Measurements from ENCODE around the gene TMTC2. TPM values are rescaled to one million over a fixed set of nuclear protein-coding genes. Genes with fewer than 3 reads are reported as not detected.
"Not testable (repeated sequence)": the region's sequence is repeated elsewhere in the genome, so short reads cannot be mapped to it uniquely, and the experiment has no call there.

The TMTC2 gene
- total RNA-seq, 1 experiment from 2014 or later: 1.2 TPM

DNA sequence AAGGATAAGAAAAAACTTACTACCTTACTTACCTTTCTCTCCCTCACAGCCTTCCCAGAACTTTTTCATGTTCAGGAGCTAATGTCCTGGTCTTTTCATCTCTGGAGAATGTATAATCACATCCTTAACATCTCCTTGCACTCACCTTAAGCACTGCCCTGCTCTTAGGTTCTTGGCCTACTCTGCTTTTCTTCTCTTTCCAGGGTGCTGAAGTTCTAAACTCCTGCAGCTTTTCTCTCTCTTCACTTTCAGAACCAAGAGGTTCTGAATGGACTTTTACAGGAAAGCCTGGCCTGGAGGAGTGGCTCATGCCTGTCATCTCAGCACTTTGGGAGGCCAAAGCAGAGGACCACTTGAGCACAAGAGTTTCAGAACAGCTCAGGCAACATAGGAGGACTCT lies 101.9 kb downstream of the TMTC2 start:
- DNase-seq (ENCODE audit: low read depth): no peak

DNA sequence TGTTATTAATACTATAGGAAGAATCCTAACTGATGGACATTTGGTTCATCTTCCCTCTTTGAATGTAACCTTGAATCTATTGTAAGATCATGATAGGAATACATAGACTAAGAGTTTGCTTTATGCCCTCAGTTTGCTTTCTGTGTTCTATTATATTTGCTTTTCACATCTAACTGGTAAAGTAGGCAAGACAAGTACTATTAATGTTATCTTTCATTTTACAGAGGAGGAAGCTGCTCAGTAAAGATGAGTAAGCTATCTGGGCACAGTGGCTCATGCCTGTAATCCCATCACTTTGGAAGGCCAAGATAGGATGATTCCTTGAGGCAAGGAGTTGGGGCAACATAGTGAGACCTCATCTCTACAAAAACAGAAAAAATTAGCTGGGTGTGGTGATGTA lies 103.0 kb downstream of the TMTC2 start:
- no peak for DNase-seq (ENCODE audit: low read depth)

DNA sequence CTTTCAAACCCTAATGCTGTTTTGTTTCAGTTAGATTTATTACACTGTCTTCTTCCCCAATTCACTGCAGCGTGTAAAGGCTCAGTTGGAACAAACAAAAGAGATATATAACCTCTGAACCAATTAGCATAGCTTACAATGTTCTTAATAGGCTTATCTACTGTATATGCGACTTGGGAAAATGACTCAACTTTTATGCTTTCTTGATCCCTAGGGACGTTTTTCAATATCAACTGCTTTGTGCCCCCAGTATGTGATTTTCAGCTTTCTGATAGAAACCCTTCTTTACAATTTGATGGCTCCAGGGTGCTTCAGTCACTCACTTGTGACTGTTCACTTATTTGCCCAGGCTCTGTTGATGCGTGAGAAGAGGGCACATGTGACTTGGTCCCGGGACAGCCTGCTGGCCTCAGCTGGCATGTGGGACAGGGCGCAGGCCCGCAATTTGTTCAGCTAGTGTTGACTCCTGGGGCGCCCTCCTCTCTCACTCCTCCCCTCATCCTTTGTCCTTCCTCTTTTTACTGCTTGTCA lies 107.1 kb downstream of the TMTC2 start:
- no peak for DNase-seq (ENCODE audit: low read depth)

DNA sequence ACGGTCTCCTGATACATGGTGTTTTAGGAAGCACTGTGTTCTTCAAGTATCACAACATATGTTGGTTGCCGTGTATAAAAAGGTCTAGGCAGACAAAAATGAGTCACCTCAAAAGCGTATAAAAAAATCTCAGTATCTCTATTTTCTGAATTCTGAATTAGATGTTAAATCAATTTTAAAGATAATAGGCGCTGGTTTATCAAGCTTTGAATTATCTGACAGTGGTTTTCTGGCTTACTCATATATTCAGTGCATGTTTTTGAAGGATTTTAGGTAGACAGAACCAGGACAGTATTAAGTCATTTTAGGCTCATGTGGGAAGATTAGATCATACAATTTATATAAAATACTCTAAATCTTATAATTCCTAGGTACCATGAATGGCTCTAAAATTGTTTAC lies 110.8 kb downstream of the TMTC2 start:
- no peak for DNase-seq (ENCODE audit: low read depth)

DNA sequence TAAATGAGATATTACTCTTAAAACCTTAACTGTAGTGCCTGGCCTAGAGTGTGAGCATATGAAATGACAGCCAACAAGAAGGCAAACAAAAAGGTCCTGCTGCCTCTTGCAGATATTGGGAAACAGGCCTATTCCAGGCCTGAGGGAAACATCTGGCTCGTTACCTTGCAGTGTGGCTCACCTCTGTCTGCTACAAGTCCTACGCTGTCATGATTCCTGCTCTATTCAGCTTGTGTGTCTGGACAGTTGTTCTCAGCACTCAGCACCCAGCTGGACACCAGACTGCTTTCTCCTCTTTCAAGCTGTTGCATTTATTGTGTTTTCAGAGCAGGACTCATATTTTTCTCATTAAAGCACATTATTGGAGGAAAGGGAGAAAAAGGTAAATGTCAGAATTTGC lies 113.5 kb downstream of the TMTC2 start:
- no peak for DNase-seq (ENCODE audit: low read depth)

DNA sequence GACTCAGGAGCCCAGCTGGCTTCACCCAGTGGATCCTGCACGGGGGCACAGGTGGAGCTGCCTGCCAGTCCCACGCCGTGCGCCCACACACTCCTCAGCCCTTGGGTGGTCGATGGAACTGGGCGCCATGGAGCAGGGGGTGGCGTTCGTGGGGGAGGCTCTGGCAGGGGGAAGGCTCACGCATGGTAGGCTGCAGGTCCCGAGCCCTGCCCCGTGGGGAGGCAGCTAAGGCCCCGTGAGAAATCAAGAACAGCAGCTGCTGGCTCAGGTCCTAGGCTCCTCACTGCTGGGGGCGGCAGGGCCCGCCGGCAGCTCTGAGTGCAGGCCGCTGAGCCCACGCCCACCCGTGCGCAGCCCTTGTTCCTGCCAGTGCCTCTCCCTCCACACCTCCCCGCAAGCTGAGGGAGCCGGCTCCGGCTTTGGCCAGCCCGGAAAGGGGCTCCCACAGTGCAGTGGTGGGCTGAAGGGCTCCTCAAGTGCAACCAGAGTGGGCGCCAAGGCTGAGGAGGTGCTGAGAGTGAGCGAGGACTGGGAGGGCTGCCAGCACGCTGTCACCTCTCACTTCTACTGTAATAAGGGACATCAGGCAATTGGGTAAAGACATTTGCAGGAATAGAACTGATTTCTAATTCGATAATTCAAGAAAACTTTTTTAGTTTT lies 115.4 kb downstream of the TMTC2 start:
- DNase-seq (ENCODE audit: low read depth): no peak

DNA sequence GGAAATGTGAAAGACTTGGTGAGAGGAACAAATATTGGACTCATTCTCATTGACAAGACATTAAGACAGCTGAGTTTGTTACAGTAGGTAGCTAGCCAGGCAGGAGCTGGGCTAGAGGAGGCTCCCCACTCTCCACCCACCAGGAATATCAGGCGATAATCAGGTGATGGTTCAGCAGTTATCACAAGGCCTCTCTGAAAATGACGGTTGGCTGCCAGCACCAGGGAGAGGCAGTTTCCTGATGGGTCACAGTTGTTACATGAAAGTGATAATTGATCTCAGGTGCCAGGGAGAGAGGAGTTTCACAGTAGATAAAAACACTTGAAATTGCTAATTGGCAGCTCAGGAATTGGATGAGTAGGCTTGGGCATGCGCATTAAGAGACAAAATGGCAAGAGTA lies 116.5 kb downstream of the TMTC2 start:
- no peak for DNase-seq (ENCODE audit: low read depth)

DNA sequence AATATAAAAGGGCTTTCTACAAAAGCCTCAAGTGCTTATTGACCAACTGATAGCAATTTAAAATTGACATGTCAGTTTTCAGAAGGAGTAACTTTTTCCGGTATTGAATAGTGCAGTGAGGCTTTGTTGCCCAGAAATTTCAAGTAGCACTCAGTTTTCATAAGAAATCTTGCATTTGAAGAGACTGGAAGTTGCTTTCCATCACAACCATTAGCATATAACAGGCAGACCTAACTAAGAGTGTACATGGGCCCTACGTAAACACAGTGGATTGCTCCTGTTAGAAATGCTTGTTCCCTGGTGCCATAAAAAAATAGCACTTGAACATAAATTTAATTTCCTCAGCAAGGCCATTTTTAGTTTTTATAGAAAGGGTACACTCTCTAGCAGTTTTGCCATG lies 117.9 kb downstream of the TMTC2 start:
- no peak for DNase-seq (ENCODE audit: low read depth)

DNA sequence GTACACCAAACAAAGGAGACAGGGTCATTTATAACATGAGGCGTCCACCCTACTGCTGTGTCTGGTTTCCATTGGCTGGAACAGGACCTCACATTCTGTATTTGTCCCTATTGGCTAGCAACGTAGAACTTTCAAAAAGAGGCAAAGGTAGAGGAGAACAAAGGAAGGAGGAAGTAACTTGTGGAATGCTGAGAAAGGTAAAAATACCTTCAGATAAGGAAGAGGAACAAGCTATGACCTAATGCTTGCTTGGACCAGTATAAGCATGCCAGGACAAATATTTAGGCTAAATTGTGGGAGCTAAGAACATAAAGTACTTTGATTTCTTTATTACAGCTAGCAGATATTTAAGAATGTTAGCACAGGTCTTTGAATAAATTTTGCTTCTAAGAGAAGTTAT lies 118.3 kb downstream of the TMTC2 start:
- not testable (repeated sequence) for DNase-seq (ENCODE audit: low read depth)

DNA sequence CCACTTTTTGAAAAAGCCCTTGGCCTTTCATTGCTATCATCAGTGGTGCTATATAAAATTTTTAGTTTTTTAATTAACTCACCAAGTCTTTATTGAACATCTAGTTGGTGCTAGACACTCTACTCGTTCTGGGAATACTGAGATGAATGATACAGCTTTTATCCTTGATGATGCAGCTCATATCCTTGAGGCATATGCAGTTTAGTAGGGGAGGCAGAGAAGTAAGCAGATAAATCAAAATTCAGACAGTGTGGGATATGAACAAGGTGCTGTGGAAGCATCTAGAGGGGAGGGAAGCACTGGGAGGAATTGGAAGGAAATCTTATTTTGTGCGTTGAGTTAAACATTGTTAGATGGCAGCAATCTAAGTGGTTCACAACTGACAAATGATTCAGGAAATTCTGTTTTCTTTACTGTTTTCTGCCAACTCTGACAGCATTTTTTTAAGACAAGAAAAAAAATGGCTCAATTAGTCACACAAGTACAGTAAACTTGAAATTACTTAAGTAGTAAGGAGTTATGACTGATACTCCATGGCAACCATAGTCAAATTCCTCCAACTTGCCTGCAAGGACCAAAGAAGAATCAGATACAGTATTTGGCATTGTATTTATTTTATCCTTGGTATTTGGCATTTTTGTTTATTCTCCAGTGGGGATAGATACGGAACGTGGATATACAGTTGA lies 119.2 kb downstream of the TMTC2 start:
- no peak for DNase-seq (ENCODE audit: low read depth)

DNA sequence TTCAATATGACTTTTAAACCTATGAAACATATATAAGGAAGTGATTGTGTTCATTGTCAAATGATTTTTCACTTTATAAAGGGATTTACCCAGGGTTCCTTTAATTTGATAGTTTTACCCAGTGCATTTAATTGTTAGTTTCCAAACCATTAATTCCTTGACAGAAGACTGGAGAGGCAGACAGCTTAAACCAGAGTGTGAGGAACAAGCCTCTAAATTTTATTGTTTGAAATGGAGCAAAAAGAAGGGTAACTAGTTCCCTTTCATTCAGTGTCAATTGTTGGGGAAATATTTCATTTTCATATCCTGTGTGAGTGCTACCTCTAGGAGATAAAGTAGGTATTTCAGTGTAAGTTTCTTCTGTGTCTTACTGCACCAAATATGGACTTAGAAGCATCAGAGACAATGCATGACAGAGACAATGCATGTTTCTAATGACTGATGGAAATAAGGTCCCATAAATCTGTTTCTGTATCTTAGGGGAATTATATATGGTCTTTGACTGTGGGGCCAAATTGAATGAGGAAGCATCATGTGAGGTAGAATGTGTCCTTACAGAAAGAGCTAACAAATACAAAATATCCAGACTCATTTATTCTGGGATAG lies 120.5 kb downstream of the TMTC2 start:
- DNase-seq (ENCODE audit: low read depth): no peak

DNA sequence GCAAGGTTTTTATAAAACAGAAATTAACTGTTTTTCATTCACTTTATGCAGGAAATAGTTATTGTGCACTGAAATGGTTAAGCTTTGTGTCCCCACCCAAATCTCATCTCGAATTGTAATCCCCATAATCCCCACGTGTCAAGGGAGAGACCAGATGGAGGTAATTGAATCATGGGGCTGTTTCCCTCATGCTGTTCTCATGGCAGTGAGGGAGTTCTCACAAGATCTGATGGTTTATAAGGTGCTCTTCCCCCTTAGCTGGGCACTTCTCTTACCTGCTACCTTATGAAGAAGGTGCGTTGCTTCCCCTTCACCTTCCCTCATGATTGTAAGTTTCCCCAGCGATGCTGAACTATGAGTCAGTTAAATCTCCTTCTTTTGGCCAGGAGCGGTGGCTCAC lies 123.9 kb downstream of the TMTC2 start:
- DNase-seq (ENCODE audit: low read depth): no peak

DNA sequence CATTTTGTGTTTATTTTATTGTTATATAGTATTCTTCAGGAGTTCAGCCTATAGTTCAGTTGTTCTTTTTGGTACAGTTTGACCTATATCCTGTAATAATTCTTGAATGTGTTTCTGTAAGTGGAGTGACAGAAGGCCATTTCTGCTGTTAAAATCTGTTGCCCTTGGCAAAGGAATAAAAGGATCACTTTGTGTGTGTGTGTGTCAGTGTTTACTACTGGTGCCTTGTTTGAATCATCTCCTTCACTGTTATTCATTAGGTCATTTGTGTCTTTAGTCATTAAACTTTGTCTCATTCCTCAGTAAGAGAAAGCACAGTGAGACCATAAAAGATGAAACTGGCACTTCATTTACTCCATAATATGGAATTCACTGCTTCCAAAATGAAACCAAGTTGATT lies 130.7 kb downstream of the TMTC2 start:
- DNase-seq (ENCODE audit: low read depth): peak; percentile 24

DNA sequence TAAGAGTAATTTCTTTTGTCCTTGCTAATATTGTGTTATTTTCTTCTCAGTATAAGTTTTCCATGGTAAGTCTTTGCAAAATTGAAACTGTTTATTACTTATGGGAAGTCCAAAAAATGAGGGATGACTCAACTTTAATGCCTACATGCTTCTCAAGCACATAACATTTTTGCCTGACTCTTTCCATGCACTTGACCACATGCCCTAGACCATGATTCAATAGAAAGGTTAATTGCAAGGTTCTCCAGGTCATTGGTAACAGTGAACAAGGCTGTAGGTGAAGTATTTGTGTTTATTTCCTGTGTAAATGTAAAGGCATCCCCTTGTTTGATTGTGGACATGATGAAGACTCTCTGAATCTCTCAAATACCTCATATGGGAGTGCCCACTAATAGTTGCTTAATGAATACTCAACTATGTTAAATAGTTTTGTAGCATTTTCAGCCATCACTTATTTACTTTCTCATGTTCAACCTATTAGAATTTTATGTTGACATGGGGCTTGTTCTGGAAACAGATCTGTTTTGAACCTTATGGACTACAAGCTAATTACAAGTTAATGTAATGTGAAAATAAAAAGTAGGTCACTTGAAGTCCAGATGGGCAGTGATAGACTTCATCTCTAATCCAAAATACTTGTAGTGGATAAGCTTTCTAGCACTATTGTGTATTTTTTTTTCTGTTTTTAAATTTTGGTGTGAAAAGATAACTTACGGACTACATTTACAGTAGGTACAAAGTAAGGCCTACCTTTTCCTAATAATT lies 131.7 kb downstream of the TMTC2 start:
- DNase-seq (ENCODE audit: low read depth): no peak

DNA sequence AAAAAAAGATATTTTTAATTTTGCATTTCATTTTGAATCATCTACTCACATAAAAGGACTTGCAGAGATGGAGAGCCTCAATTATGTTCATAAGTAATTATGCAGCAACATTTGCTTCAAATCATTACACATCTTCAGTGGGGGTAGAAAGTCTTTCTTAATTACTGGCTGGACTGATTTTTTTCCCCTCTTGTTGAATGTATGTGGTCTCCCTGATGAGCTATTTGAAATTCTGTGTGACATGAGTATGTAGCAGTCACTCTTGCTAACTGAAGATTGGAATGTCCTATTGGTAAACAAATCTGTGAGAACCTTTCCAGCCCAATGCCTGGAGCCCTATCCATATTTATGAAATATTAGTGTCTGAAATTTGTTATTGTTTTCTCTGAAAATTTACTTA lies 139.8 kb downstream of the TMTC2 start:
- no peak for DNase-seq (ENCODE audit: low read depth)

DNA sequence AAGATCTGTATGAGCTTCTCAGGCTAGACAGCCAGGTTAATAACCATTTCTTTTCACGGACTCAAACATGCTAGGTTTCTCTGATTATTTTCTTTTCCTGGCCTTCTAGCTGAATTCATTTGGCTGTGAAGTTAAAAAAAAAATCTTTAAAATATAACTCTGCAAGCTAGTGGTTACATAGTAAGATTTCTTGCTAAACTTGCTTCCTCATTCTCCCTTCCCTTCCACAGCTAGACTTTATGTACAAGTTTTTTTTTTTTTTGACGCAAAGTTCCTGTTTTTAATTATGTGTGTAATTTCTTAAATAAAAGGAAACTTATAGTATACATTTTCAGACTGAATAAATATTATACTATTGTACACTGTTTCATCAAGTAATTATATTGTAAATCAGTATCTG lies 145.4 kb downstream of the TMTC2 start:
- DNase-seq (ENCODE audit: low read depth): no peak

DNA sequence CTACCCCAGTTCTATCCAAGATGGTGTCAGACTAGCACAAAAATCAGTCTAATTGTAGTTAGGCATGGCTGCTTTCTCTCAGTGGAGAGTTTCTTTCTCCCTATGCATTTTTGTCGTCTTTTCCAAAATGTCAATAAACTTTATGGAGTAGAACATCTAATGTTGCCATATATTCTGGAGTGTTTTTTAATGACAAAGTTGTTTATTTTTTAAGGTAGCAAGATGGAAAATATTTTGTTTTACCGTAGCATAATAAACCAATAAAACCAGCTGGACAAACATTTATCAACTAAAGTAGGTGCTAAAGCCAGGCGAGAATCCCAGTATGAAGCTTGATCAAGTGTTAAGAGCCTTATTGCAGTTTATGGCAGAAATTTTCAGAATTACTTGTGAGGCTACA lies 146.3 kb downstream of the TMTC2 start:
- no peak for DNase-seq (ENCODE audit: low read depth)

DNA sequence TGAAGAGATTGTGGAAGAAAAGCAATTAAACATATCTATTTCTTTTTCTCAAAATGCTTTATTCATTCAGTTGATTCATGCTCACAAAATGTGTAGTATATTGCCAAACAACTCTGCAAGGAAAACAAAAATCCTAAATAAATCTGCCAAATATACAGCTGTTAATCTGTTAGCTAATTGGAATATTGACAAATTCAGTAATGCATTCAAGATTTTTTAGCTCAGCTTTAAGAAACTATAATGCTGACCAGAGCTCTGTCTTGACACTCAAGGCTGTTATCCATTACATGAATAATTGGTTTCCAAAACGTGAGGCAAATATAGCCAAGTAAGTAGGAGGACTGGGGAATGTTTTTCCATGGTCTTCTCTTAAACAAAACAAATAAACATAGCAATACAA lies 146.8 kb downstream of the TMTC2 start:
- no peak for DNase-seq (ENCODE audit: low read depth)

DNA sequence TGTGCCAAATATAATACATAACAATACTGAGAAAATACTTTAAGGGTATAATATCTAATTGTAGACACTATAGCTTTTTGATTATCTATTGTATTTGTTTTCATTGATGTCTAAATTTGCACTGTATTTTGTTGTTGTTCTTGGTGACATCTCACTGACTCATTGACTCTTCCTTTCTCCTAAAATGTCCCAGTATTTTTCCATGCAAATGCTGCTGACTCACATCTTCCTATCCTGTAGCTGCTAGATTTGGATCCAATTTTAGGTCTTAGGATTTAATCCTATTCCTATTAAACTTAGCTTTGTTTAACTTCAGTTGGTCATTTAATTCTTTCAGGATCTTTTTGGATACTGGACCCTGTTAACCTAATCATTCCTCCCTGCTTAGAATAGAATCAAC lies 148.5 kb downstream of the TMTC2 start:
- DNase-seq (ENCODE audit: low read depth): peak; percentile 29

DNA sequence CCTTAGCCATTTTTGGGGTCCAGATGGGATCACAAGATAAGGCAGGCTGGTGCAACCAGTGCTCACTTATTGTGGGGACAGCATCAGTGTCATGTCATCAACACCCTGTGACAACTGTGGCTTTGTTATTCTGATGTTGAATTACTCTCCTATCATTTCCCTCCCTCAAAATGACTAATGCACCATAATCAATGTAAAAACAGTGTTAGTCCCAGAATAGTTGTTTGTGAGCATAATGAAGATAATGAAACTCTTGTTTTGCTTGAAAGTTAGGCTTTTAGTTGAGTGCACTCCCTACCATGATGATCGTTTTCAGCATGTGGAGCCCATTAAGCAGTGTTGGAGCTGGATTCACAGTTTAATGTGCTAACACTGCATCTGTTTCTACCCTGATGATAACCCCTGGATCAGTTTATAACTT lies 151.4 kb downstream of the TMTC2 start:
- DNase-seq (ENCODE audit: low read depth): peak; percentile 17

DNA sequence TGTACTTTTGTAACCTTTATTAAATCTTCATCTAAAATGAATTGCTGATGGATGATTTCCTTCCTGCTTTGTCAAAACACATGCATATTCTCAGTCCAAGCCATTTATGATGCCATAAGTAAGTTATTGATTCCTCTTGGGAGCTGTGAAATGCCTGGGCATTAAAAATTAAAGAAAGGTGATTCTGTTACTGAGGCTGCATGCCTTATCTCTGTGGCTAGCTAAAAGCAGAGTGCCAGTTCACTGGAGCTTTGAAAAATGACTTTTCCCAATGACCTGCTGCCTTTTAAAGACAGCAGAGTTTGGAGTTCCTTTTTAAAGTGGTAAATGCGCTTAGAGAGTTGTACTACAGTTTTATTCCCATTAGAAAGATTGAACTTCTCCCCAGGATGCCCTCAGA lies 152.1 kb downstream of the TMTC2 start:
- DNase-seq (ENCODE audit: low read depth): no peak

DNA sequence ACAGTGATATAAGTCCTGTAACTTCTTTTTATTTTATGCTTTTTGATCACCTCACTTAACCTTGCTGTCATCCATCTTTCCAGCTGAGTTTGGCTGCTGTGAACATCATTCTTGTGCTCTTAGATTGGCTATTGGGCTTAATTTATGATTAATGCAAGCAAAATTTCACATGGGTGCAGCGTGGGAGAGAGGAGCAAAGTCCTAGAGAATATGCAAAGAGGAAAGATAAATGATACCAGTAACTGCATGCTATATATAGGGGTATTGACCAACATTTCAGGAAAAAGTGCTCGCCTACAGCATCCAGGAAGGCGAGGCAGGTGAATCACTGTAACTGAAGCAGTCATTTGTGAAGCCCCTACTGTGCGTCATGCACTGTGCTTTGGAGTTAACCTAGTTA lies 153.1 kb downstream of the TMTC2 start:
- DNase-seq (ENCODE audit: low read depth): no peak

Data from RPMI7951 (cell line).